SK-N-SH (cell line): ENCODE results near the gene SORBS1. TPM values are rescaled to one million over a fixed set of nuclear protein-coding genes. Genes with fewer than 3 reads are reported as not detected.

ENCODE experiments used
- CTCF ChIA-PET: fragments of 300-600, 350-600 bp; formaldehyde crosslinking; extraction: SDS; loops from one replicate; lab custom pipeline; 2021; lab: Yijun Ruan, JAX
- POLR2A ChIA-PET: fragments of 350-600 bp; sonication (Branson Sonifier 250); formaldehyde crosslinking; extraction: SDS; loops from one replicate; lab custom pipeline; 2020; ENCODE audit warnings: antibody characterized with exemption, inconsistent platforms; lab: Yijun Ruan, JAX
- DNase-seq: peaks from one replicate; pipeline ENCODE4 v3.0.0; 2012
- H2AFZ ChIP-seq: fragments of 200-600 bp; sonication (generic); 2 replicates; pipeline ENCODE4 v1.8.1; 2016; ENCODE audit warnings: antibody characterized with exemption, mild to moderate bottlenecking, low read depth
- H3F3A ChIP-seq: fragments of 200-600 bp; sonication (generic); replicated peaks from 2 replicates; pipeline ENCODE3; 2016; ENCODE audit warnings: antibody characterized with exemption, mild to moderate bottlenecking; ENCODE audit not compliant: insufficient read depth
- H3K27ac ChIP-seq, 2 experiments: fragments of 200-500 bp in 1 of 2; fragments of 200-600 bp in 1 of 2; sonication (Bioruptor generic) in 1 of 2; sonication (generic), shearing (Covaris generic) in 1 of 2; 2 replicates each; pipeline versions ENCODE4 v1.5.1 to v1.6.1; 2014 to 2016; ENCODE audit warnings: low read depth in 2 of 2, inconsistent platforms in 1 of 2, low read length in 1 of 2, mild to moderate bottlenecking in 1 of 2, mixed read lengths in 1 of 2
- H3K27me3 ChIP-seq: fragments of 200-600 bp; sonication (generic), shearing (Covaris generic); 2 replicates; pipeline ENCODE4 v1.6.1; 2016; ENCODE audit warnings: mixed run types; ENCODE audit not compliant: insufficient read depth
- H3K36me3 ChIP-seq, 2 experiments: fragments of 200-500 bp in 1 of 2; fragments of 200-600 bp in 1 of 2; sonication (Bioruptor generic) in 1 of 2; sonication (generic) in 1 of 2; replicated peaks in 1 of 2; 2 replicates each; pipeline versions ENCODE3 to v1.5.1; 2014 to 2016; ENCODE audit warnings: low read length in 1 of 2, mild to moderate bottlenecking in 1 of 2; ENCODE audit not compliant: insufficient read depth in 2 of 2, control insufficient read depth in 1 of 2
- H3K4me1 ChIP-seq, 2 experiments: fragments of 200-500 bp in 1 of 2; fragments of 200-600 bp in 1 of 2; sonication (Bioruptor generic) in 1 of 2; sonication (generic), shearing (Covaris generic) in 1 of 2; 2 replicates each; pipeline versions ENCODE4 v1.5.1 to v1.6.1; 2014 to 2016; ENCODE audit warnings: low read depth in 1 of 2, low read length in 1 of 2, mixed run types in 1 of 2; ENCODE audit not compliant: insufficient read depth in 2 of 2, control insufficient read depth in 1 of 2
- H3K4me2 ChIP-seq: fragments of 200-600 bp; sonication (generic), shearing (Covaris generic); 2 replicates; pipeline ENCODE4 v1.6.1; 2017; ENCODE audit warnings: mixed run types
- H3K4me3 ChIP-seq, 2 experiments: fragments of 200-500 bp in 1 of 2; fragments of 200-600 bp in 1 of 2; sonication (Bioruptor generic) in 1 of 2; sonication (generic), shearing (Covaris generic) in 1 of 2; 2 replicates each; pipeline versions ENCODE4 v1.5.1 to v1.8.1; 2014 to 2016; ENCODE audit warnings: low read depth in 2 of 2, inconsistent platforms in 1 of 2, low read length in 1 of 2, mild to moderate bottlenecking in 1 of 2, mixed read lengths in 1 of 2, moderate library complexity in 1 of 2
- H3K79me2 ChIP-seq: fragments of 200-600 bp; sonication (generic); 2 replicates; pipeline ENCODE4 v1.8.1; 2017; ENCODE audit warnings: mild to moderate bottlenecking; ENCODE audit not compliant: insufficient read depth
- H3K9ac ChIP-seq: fragments of 200-600 bp; sonication (generic); 2 replicates; pipeline ENCODE4 v1.6.1; 2017; ENCODE audit warnings: mixed run types
- H3K9me2 ChIP-seq: fragments of 200-600 bp; sonication (generic); 2 replicates; pipeline ENCODE4 v1.6.1; 2017; ENCODE audit warnings: mixed run types
- H3K9me3 ChIP-seq: fragments of 200-600 bp; sonication (generic); 2 replicates; pipeline ENCODE4 v1.6.1; 2017; ENCODE audit warnings: mixed run types, mild to moderate bottlenecking, moderate library complexity
- H4K20me1 ChIP-seq: fragments of 200-600 bp; sonication (generic); 2 replicates; pipeline ENCODE4 v1.6.1; 2017; ENCODE audit warnings: mild to moderate bottlenecking, mixed run types; ENCODE audit not compliant: insufficient read depth
- CHD2 ChIP-seq: fragments of 150-350 bp; IDR thresholded peaks from 2 replicates; pipeline ENCODE4 v1.6.1; 2018; ENCODE audit warnings: low read length; ENCODE audit not compliant: partially characterized antibody
- CTCF ChIP-seq: fragments of 200-600 bp; sonication (generic); IDR thresholded peaks from 2 replicates; pipeline ENCODE4 v1.6.1; 2017; ENCODE audit warnings: antibody characterized with exemption, mild to moderate bottlenecking, moderate library complexity
- ELF1 ChIP-seq: IDR thresholded peaks from 2 replicates; pipeline ENCODE4 v1.4.0; 2012
- EP300 ChIP-seq, 2 experiments: IDR thresholded peaks; 2 replicates each; pipeline versions ENCODE4 v1.4.0 to v1.6.1; 2012; ENCODE audit warnings: borderline replicate concordance in 1 of 2, low read depth in 1 of 2, low read length in 1 of 2
- EZH2phosphoT487 ChIP-seq: fragments of 200-600 bp; sonication (generic); IDR thresholded peaks from 2 replicates; pipeline ENCODE4 v1.6.1; 2017; ENCODE audit warnings: low read depth, mixed run types, mild to moderate bottlenecking, antibody characterized with exemption, moderate library complexity, borderline replicate concordance
- FOSL2 ChIP-seq: IDR thresholded peaks from 2 replicates; pipeline ENCODE4 v1.4.0; 2012; ENCODE audit warnings: low read depth, mild to moderate bottlenecking, moderate library complexity, borderline replicate concordance
- FOXM1 ChIP-seq: IDR thresholded peaks from 2 replicates; pipeline ENCODE4 v1.4.0; 2012; ENCODE audit warnings: low read depth, mild to moderate bottlenecking
- GABPA ChIP-seq: IDR thresholded peaks from 2 replicates; pipeline ENCODE4 v1.4.0; 2012; ENCODE audit warnings: low read depth, mild to moderate bottlenecking
- IRF3 ChIP-seq: fragments of 150-350 bp; IDR thresholded peaks from 2 replicates; pipeline ENCODE4 v1.6.1; 2016; ENCODE audit warnings: mild to moderate bottlenecking, low read depth, low read length
- JUND ChIP-seq: IDR thresholded peaks from 2 replicates; pipeline ENCODE4 v1.4.0; 2012
- MEF2A ChIP-seq: IDR thresholded peaks from 2 replicates; pipeline ENCODE4 v1.4.0; 2012; ENCODE audit warnings: low read depth, borderline replicate concordance
- MXI1 ChIP-seq: IDR thresholded peaks from 2 replicates; pipeline ENCODE4 v1.6.1; 2012; ENCODE audit warnings: mild to moderate bottlenecking, low read depth, low read length, improper control_type of control experiment
- NFIC ChIP-seq: IDR thresholded peaks from 2 replicates; pipeline ENCODE4 v1.4.0; 2012; ENCODE audit warnings: borderline replicate concordance
- POLR2AphosphoS5 ChIP-seq: IDR thresholded peaks from 2 replicates; pipeline ENCODE4 v1.6.1; 2012; ENCODE audit warnings: low read depth, low read length
- RAD21 ChIP-seq: IDR thresholded peaks from 2 replicates; pipeline ENCODE4 v1.6.1; 2012; ENCODE audit warnings: mild to moderate bottlenecking, low read length
- RFX5 ChIP-seq: IDR thresholded peaks from 2 replicates; pipeline ENCODE4 v1.6.1; 2012; ENCODE audit warnings: mild to moderate bottlenecking, improper control_type of control experiment, low read length
- RXRA ChIP-seq: IDR thresholded peaks from 2 replicates; pipeline ENCODE4 v1.4.0; 2012; ENCODE audit warnings: low read depth, mild to moderate bottlenecking, borderline replicate concordance
- TAF1 ChIP-seq: IDR thresholded peaks from 2 replicates; pipeline ENCODE4 v1.6.1; 2012; ENCODE audit warnings: low read depth, mild to moderate bottlenecking, low read length, moderate library complexity, borderline replicate concordance
- USF1 ChIP-seq: IDR thresholded peaks from 2 replicates; pipeline ENCODE4 v1.4.0; 2012; ENCODE audit warnings: low read depth, borderline replicate concordance
- YY1 ChIP-seq: IDR thresholded peaks from 2 replicates; pipeline ENCODE4 v1.4.0; 2012; ENCODE audit warnings: low read depth, mild to moderate bottlenecking
- WGBS: methylation state at CpG from one replicate; pipeline ENCODE4 v1.1.6; 2017; ENCODE audit warnings: low lambda C conversion rate; 5-methylcytosine and 5-hydroxymethylcytosine counted together
- polyA plus RNA-seq, 3 experiments: library from polyadenylated mRNA; depleted of rRNA; stranded (reverse); fragments of >200 nt; gene quantifications; 2 replicates each; pipeline ENCODE4 v1.2.3, GENCODE V29; 2012
- TF ChIP-seq, protein P1 (sequence below): IDR thresholded peaks from 2 replicates; pipeline ENCODE4 v1.4.0; 2012; ENCODE audit warnings: low read depth
- TF ChIP-seq, protein P2 (sequence below): IDR thresholded peaks from 2 replicates; pipeline ENCODE4; 2012

Gene SORBS1
- polyA plus RNA-seq, 1 of the 3 experiments (the other 2 are of a cell fraction) = 0.36 TPM

- TF ChIP-seq MXI1 = no peak
- TF ChIP-seq, protein P1, sequence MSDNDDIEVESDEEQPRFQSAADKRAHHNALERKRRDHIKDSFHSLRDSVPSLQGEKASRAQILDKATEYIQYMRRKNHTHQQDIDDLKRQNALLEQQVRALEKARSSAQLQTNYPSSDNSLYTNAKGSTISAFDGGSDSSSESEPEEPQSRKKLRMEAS = no peak
These were observed 67.3 kb downstream of the SORBS1 start (continued) for GRCh38 chr10:95493862-95494261.

DNA sequence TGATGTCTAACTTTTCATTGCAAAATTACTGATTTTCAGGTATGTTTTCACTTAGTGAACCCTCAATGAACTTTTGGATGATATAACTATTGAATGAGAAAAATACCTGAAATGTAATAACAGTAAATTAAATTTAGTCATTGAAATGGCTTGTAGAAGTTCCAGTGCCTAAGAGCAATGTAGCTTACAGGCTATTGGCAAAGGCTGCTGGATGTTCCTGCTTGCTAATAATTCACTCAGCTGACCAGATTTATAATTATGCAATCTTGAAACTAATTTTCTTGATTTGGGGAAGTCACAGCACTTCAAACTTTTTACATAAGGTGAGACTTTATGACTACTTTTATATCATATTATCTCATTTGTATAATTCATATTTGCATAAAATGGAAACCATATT, 73.2 kb downstream of the SORBS1 start:
- H2AFZ ChIP-seq = no peak overlapping the region

DNA sequence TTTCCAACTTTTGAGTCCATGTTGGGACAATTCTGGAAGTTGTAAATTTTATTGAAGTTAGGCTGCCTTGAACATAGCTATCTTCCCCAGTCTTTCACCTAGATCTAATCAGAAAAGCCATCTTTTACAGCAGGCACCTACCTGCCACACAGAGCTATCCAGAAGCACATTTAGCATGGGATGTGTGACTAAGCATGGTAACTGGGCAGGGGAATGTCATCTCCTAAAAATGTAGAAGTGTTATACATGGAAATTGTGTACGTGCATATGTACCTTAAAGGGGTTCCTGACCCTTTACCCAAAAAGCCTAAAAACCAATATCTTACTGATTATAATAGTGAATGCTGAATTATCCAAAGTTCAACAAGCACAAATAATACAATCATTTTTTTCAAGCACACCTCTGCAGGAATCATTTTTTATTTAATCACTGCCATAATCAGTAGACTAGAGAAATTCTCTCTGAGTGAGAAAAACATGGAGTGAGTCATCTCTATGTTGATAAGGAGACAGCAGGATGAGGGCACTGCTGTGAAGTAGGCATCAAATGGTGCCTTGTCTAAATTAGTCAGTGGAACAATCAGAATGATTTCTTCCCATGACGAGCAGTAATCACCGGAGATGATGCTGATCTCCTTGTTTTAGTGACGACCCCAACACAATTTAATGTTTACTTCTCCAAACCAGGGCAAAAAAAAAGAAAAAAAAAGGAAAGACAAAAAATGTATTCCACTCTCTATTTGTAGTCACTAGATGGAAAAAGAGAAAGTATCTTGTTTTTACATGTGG, 75.9 kb downstream of the SORBS1 start:
- Histone ChIP-seq H3K9me3 (no peaks in the 10 kb centered on the region), H3K79me2 (no peaks in the 10 kb centered on the region), H3K4me2 (no peak overlapping the region), H3K9ac (no peak overlapping the region), H3K27ac (no peak overlapping the region), H3K36me3 (no peaks in the 10 kb centered on the region), H3K4me3 (no peak overlapping the region), H3F3A (no peaks in the 10 kb centered on the region), H3K9me2 (no peaks in the 10 kb centered on the region), H2AFZ (no peak overlapping the region), H4K20me1 (no peaks in the 10 kb centered on the region), H3K27me3 (no peaks in the 10 kb centered on the region), H3K4me1 (no peaks in the 10 kb centered on the region)
- WGBS = 45% methylated on average over 4 of the region's 4 CpGs
- ChIA-PET POLR2A (no interaction called here), CTCF (interaction anchor here (1.2 kb wide), 1 partner anchor 54 kb away, joined by 4 read pairs; no protein-coding TSS in a partner anchor)
- no peak for DNase-seq
- TF ChIP-seq FOXM1 (no peak), RFX5 (no peak), MEF2A (no peak), TAF1 (no peak), YY1 (no peak), GABPA (no peak), CTCF (no peak), EP300 (IDR thresholded peaks at IDR 0.05; ENCODE audit: borderline replicate concordance in 1 of 2, low read depth in 1 of 2, low read length in 1 of 2) (no peak), RAD21 (no peak)
- TF ChIP-seq, protein P2, sequence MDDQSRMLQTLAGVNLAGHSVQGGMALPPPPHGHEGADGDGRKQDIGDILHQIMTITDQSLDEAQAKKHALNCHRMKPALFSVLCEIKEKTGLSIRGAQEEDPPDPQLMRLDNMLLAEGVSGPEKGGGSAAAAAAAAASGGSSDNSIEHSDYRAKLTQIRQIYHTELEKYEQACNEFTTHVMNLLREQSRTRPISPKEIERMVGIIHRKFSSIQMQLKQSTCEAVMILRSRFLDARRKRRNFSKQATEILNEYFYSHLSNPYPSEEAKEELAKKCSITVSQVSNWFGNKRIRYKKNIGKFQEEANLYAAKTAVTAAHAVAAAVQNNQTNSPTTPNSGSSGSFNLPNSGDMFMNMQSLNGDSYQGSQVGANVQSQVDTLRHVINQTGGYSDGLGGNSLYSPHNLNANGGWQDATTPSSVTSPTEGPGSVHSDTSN = no peak

More for the DNA sequence above, 73.2 kb downstream of the SORBS1 start:
- no peaks in the 10 kb centered on the region for H3K4me1 ChIP-seq
- no peaks in the 10 kb centered on the region for H3K79me2 ChIP-seq
- H3K27me3 ChIP-seq = no peaks in the 10 kb centered on the region
- H3K9me2 ChIP-seq = no peaks in the 10 kb centered on the region
- POLR2A ChIA-PET = no interaction called here
- no peaks in the 10 kb centered on the region for H3K36me3 ChIP-seq
- no peak overlapping the region for H3K4me2 ChIP-seq
- no peak for DNase-seq
- no peak overlapping the region for H3K4me3 ChIP-seq
- H3K9ac ChIP-seq = no peak overlapping the region
- H3F3A ChIP-seq = no peaks in the 10 kb centered on the region
- CTCF ChIA-PET = no interaction called here
- no peaks in the 10 kb centered on the region for H3K9me3 ChIP-seq
- H3K27ac ChIP-seq = no peak overlapping the region
- TF ChIP-seq RXRA = no peak
- no peak for TF ChIP-seq FOSL2
- TF ChIP-seq TAF1 = no peak
- TF ChIP-seq POLR2AphosphoS5 = no peak
- TF ChIP-seq NFIC = no peak
- no peak for TF ChIP-seq USF1
- no peak for TF ChIP-seq JUND
- TF ChIP-seq ELF1 = no peak
- TF ChIP-seq, protein P1 = no peak
- no peak for TF ChIP-seq IRF3
- TF ChIP-seq CHD2 = no peak
- TF ChIP-seq EZH2phosphoT487 = no peak
- no peaks in the 10 kb centered on the region for H4K20me1 ChIP-seq
